AG08395 (cell line): ENCODE data around the gene TCERG1L.

Experiments used
- DNase-seq: peaks from one replicate; pipeline ENCODE4 v3.0.0; 2012; ENCODE audit warnings: mixed read lengths, low spot score

Gene TCERG1L

GRCh38 chr10:131207176-131207575 is 104.3 kb downstream of the TCERG1L start:
- DNase-seq: no peak

- DNase-seq: no peak
These were observed 105.2 kb downstream of the TCERG1L start for GRCh38 chr10:131206111-131206995.

- no peak for DNase-seq
These were observed 106.0 kb downstream of the TCERG1L start for GRCh38 chr10:131205556-131205955.

GRCh38 chr10:131204406-131205152 is 106.9 kb downstream of the TCERG1L start:
- no peak for DNase-seq

GRCh38 chr10:131203456-131204357 is 107.8 kb downstream of the TCERG1L start:
- no peak for DNase-seq

- no peak for DNase-seq
These were observed 108.5 kb downstream of the TCERG1L start for GRCh38 chr10:131202990-131203389.

- no peak for DNase-seq
These were observed 109.6 kb downstream of the TCERG1L start for GRCh38 chr10:131201741-131202515.

- no peak for DNase-seq
These were observed 110.6 kb downstream of the TCERG1L start for GRCh38 chr10:131200856-131201470.

- DNase-seq: no peak
These were observed 111.9 kb downstream of the TCERG1L start for GRCh38 chr10:131199646-131200045.

- no peak for DNase-seq
These were observed 112.7 kb downstream of the TCERG1L start for GRCh38 chr10:131198843-131199242.

GRCh38 chr10:131198401-131198800 is 113.1 kb downstream of the TCERG1L start:
- no peak for DNase-seq

- no peak for DNase-seq
These were observed 115.2 kb downstream of the TCERG1L start for GRCh38 chr10:131196176-131196885.

- DNase-seq: no peak
These were observed 115.9 kb downstream of the TCERG1L start for GRCh38 chr10:131195558-131196159.

- DNase-seq: no peak
These were observed 116.4 kb downstream of the TCERG1L start for GRCh38 chr10:131195116-131195515.

GRCh38 chr10:131193923-131194322 is 117.6 kb downstream of the TCERG1L start:
- no peak for DNase-seq

- no peak for DNase-seq
These were observed 123.0 kb downstream of the TCERG1L start for GRCh38 chr10:131188494-131188893.

- DNase-seq: no peak
These were observed 123.6 kb downstream of the TCERG1L start for GRCh38 chr10:131187926-131188325.

GRCh38 chr10:131187274-131187673 is 124.2 kb downstream of the TCERG1L start:
- no peak for DNase-seq

GRCh38 chr10:131186547-131187253 is 124.8 kb downstream of the TCERG1L start:
- DNase-seq: no peak
